ENCODE data around the gene SLC4A2.

SLC4A2 gene

GRCh38 chr7:151064993-151065392 lies 5.6 kb downstream of the SLC4A2 start:
- Histone ChIP-seq H3K27ac (no peak overlapping the region), H3K4me3 (ENCODE audit: low read depth, low read length) (no peak overlapping the region), H3K9me3 (ENCODE audit: severe bottlenecking) (no peaks in the 10 kb centered on the region), H3K36me3 (peaks cover 61% of the 10 kb centered on the region), H3K27me3 (ENCODE audit: insufficient read depth, low read depth, severe bottlenecking) (no peaks in the 10 kb centered on the region)
- no peak for TF ChIP-seq CTCF (IDR thresholded peaks at IDR 0.05; ENCODE audit: low read depth, low read length)
- no peak for DNase-seq

GRCh38 chr7:151065516-151065915 lies 6.1 kb downstream of the SLC4A2 start:
- Histone ChIP-seq H3K36me3 (peaks cover 67% of the 10 kb centered on the region), H3K27me3 (ENCODE audit: insufficient read depth, low read depth, severe bottlenecking) (no peaks in the 10 kb centered on the region), H3K9me3 (ENCODE audit: severe bottlenecking) (no peaks in the 10 kb centered on the region), H3K4me3 (ENCODE audit: low read depth, low read length) (no peak overlapping the region), H3K27ac (no peak overlapping the region)
- no peak for TF ChIP-seq CTCF (IDR thresholded peaks at IDR 0.05; ENCODE audit: low read depth, low read length)
- DNase-seq: no peak

GRCh38 chr7:151066273-151066974 lies 7.0 kb downstream of the SLC4A2 start:
- H3K27me3 ChIP-seq (ENCODE audit: insufficient read depth, low read depth, severe bottlenecking): no peaks in the 10 kb centered on the region
- H3K4me3 ChIP-seq (ENCODE audit: low read depth, low read length): no peak overlapping the region
- DNase-seq: no peak
- no peak for TF ChIP-seq CTCF (IDR thresholded peaks at IDR 0.05; ENCODE audit: low read depth, low read length)
- peaks cover 76% of the 10 kb centered on the region for H3K36me3 ChIP-seq
- no peaks in the 10 kb centered on the region for H3K9me3 ChIP-seq (ENCODE audit: severe bottlenecking)
- no peak overlapping the region for H3K27ac ChIP-seq

GRCh38 chr7:151068069-151068773 lies 8.8 kb downstream of the SLC4A2 start:
- no peak overlapping the region for H3K27ac ChIP-seq
- peaks cover 86% of the 10 kb centered on the region for H3K36me3 ChIP-seq
- no peaks in the 10 kb centered on the region for H3K27me3 ChIP-seq (ENCODE audit: insufficient read depth, low read depth, severe bottlenecking)
- H3K9me3 ChIP-seq (ENCODE audit: severe bottlenecking): no peaks in the 10 kb centered on the region
- no peak overlapping the region for H3K4me3 ChIP-seq (ENCODE audit: low read depth, low read length)
- TF ChIP-seq CTCF (IDR thresholded peaks at IDR 0.05; ENCODE audit: low read depth, low read length): no peak
- no peak for DNase-seq

- Histone ChIP-seq H3K27me3 (ENCODE audit: insufficient read depth, low read depth, severe bottlenecking) (no peaks in the 10 kb centered on the region), H3K36me3 (peaks cover 89% of the 10 kb centered on the region), H3K4me3 (ENCODE audit: low read depth, low read length) (no peak overlapping the region), H3K9me3 (ENCODE audit: severe bottlenecking) (no peaks in the 10 kb centered on the region), H3K27ac (no peak overlapping the region)
- TF ChIP-seq CTCF (IDR thresholded peaks at IDR 0.05; ENCODE audit: low read depth, low read length): no peak
- DNase-seq: no peak
Observed at GRCh38 chr7:151069841-151070573, 10.6 kb downstream of the SLC4A2 start.
